ENCODE data around the gene CTNNBL1.

GRCh38 chr20:37677969-37678861 is 15.6 kb upstream of the CTNNBL1 start:
- TF ChIP-seq CTCF (IDR thresholded peaks at IDR 0.05) = no peak
- no peak for TF ChIP-seq POLR2A (IDR thresholded peaks at IDR 0.05)
